ENCODE measurements around the gene CCDC198.

- TF ChIP-seq, protein P1, sequence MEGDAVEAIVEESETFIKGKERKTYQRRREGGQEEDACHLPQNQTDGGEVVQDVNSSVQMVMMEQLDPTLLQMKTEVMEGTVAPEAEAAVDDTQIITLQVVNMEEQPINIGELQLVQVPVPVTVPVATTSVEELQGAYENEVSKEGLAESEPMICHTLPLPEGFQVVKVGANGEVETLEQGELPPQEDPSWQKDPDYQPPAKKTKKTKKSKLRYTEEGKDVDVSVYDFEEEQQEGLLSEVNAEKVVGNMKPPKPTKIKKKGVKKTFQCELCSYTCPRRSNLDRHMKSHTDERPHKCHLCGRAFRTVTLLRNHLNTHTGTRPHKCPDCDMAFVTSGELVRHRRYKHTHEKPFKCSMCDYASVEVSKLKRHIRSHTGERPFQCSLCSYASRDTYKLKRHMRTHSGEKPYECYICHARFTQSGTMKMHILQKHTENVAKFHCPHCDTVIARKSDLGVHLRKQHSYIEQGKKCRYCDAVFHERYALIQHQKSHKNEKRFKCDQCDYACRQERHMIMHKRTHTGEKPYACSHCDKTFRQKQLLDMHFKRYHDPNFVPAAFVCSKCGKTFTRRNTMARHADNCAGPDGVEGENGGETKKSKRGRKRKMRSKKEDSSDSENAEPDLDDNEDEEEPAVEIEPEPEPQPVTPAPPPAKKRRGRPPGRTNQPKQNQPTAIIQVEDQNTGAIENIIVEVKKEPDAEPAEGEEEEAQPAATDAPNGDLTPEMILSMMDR (IDR thresholded peaks at IDR 0.05), result no peak
- TF ChIP-seq SIN3A (IDR thresholded peaks at IDR 0.05; ENCODE audit: borderline replicate concordance, insufficient read depth, low read depth, low read length) (no peak), POLR2AphosphoS5 (IDR thresholded peaks at IDR 0.05; ENCODE audit: low read depth, low read length) (no peak)
These were observed 11.5 kb downstream of the CCDC198 start for GRCh38 chr14:57482120-57482519.

Measured in Panc1 (cell line).